CD4-positive, alpha-beta T cell treated with Interleukin-4 for 4 hours (primary cell): ENCODE data around the gene TNFAIP6.
"Not testable (repeated sequence)": the region's sequence is repeated elsewhere in the genome, so short reads cannot be mapped to it uniquely, and the experiment has no call there.

Experiments
- DNase-seq: peaks from one replicate; pipeline ENCODE4 v3.0.0-alpha.2; 2020

Gene TNFAIP6

DNA sequence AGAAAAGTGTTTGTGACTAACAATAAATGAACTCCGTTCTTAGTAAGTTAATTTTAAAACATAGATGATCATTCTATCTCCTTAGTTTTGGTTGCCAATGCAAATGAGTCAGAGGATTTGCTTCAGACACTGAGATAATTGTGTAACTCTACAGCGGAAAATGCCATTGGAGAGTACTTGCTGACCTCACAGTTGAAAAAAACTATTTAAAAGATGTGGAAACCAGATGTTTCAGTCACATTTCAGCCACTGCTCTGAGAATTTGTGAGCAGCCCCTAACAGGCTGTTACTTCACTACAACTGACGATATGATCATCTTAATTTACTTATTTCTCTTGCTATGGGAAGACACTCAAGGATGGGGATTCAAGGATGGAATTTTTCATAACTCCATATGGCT, at the start of gene TNFAIP6:
Gene TNFAIP6, plus strand, starts transcription at position 234 of the 400 bp plus-strand sequence. Its CDS starts 75 bp downstream, at position 309.
- DNase-seq = no peak

GRCh38 chr2:151310313-151310712, 47.1 kb upstream of the TNFAIP6 start:
- not testable (repeated sequence) for DNase-seq

GRCh38 chr2:151312440-151312839, 45.0 kb upstream of the TNFAIP6 start:
- DNase-seq = not testable (repeated sequence)

GRCh38 chr2:151315381-151315903, 42.0 kb upstream of the TNFAIP6 start:
- DNase-seq = no peak

DNA sequence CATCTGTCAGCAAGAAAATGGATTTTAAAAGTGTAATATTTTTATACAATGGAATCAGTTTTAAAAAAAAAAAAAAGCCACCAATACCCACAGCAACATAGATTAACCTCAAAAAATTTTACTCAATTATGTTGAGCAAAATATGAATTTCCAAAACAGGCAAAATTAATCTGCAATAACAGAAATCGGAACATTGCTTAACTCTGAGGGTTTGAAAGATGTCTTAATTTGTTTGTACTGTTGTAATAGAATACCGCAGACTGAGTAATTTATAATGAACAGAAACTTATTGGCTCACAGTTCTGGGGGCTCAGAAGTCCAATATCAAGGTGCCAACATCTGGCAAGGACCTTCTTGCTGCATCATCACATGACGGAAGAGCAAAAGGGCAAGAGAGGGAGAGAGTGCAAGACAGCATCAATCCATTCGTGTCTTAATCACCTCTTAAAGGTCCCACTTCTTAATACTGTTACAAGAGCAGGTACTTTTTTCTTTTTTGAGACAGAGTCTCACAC, 31.8 kb upstream of the TNFAIP6 start:
- no peak for DNase-seq

DNA sequence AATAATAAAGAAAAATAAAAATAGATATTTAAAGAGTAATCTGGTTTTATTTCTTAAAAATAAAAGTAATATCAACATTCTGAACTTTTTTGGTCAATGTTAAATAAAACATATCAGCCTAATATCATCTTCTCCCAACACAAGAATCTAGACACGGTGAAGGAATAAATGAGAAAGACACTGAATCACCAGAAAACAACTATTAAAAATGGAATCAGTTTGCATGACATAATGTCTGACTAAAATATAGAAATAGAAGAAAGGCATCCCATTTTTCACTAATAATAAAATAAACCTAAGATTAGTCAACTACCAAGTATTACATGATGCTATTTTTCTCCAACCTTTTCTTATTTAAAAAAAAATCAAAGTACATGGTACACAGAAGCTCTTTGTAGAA, 30.8 kb upstream of the TNFAIP6 start:
- DNase-seq = no peak

DNA sequence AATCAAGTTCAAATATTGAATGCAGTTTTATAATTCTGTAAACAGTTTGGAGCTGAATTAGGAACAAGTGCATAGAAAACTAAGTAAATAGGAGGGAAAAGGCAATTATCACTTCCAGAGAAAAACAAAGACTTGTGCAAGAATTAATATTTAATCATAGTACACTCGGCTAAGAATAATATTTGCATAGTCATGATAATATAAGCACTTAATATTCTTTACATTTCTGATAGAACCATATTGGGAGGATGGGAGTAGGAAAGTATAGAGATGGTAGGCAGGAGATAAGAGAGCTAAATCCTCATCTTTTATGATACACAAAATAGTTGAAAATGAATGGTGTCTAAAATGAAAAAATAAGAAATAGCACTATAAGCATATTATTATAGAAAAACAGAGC, 27.4 kb upstream of the TNFAIP6 start:
- no peak for DNase-seq

- DNase-seq = no peak
Observed at GRCh38 chr2:151333083-151333482, 24.3 kb upstream of the TNFAIP6 start.

- DNase-seq = no peak
Observed at GRCh38 chr2:151334082-151334815, 23.1 kb upstream of the TNFAIP6 start.

DNA sequence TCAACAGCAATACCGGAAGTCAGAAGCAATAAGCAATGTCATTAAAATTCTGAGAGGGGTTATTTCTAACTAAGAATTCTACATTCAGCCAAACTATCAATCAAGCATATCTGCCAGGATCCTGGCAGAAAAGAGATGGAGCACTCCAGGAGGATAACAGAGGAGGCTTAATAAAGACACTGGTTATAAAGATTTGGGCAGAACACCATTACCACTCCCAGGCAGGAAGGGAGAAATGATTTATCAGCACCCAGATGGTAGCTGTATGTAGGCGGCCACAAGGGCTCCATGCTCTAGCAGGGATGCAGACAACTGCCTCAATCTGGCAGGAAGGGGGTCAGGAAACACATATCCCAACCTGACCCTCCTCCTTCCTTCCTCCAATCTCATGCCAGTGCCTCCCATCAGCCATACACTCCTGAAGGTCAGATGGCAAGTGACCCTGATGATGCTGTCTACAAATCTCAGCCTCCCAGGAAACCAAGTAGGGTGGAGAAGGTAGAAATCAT, 20.5 kb upstream of the TNFAIP6 start:
- DNase-seq = no peak

- no peak for DNase-seq
Observed at GRCh38 chr2:151337643-151338042, 19.7 kb upstream of the TNFAIP6 start.

DNA sequence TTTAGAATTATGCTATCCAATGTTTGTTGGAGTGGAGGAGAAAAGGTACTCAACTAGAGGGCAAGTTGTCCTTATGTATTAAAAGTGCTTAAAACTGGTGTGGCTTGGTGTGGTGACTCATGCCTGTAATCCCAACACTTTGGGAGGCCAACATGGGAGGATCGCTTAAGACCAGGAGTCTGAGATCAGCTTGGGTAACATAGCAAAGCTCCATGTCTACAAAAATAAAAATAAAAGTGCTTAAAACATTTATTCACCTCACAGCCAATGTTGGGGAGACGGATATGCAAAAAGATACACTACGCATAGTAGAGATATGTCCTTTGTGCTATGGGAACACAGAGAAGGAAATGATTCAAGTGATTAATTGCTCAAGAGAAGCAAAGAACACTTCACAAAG, 19.3 kb upstream of the TNFAIP6 start:
- no peak for DNase-seq

GRCh38 chr2:151343073-151343472, 14.3 kb upstream of the TNFAIP6 start:
- DNase-seq = no peak

- DNase-seq = not testable (repeated sequence)
Observed at GRCh38 chr2:151344191-151344590, 13.2 kb upstream of the TNFAIP6 start.

DNA sequence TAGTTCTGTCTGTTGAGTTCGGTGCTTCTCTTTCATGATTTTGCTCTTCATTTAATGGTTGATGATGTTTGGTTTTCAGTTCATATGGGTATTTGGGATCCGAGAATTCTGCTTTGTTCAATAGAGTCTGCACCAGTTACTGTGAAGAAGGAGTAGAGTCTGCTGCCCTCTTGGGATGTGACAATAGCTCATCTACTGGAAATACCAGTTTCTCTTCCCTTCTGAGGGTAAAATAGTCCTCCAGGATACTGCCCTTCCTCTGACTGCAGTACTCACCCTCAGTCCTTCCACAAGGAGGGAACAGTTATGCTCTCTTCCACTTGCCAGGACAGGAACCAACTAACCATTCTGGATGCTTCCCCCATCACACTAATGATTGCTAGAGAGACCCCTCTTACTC, 12.5 kb upstream of the TNFAIP6 start:
- no peak for DNase-seq

DNA sequence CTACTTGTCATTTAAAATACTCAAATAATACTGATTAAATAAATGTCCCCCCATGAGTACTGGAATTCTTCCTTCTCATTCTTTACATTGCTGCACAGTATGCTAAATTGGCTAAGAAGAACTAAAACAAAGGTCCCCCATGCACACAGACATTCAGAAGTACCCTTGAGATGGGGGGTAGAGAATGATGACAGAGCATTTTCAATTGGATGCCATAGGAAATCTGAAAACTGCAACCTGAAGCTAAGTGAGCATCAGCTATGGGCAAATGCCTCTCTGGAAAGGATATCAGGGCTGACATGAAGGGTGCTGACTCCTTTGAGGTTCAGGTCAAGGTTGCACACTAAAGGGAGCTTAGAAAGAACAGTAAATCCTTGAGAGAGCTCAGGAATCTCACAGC, 10.1 kb upstream of the TNFAIP6 start:
- DNase-seq = no peak

- DNase-seq = no peak
Observed at GRCh38 chr2:151347906-151348305, 9.5 kb upstream of the TNFAIP6 start.

DNA sequence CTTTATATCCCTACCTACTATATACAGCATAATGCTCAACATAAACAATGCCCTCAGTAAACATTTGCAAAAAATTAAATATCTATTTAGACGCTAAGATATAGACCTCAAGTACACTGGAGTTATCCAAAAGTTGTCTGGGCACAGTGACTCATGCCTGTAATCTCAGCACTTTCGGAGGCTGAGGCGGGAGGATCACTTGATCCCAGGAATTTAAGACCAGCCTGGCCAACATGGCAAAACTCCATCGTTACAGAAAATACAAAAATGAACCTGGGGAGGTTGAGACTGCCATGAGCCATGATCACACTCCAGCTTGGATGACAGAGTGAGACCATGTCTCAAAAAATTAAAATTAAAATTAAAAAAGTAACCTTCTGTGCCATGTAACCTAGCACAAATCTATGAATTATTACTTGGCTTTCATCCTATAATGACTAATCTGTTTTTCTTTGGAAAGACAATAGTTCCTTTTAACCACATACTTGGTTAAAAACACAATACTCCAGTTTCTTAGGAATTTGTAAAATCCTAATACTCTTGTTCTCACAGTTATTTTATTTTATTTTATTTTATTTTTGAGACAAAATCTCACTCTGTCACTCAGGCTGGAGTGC, 6.7 kb upstream of the TNFAIP6 start:
- no peak for DNase-seq

DNA sequence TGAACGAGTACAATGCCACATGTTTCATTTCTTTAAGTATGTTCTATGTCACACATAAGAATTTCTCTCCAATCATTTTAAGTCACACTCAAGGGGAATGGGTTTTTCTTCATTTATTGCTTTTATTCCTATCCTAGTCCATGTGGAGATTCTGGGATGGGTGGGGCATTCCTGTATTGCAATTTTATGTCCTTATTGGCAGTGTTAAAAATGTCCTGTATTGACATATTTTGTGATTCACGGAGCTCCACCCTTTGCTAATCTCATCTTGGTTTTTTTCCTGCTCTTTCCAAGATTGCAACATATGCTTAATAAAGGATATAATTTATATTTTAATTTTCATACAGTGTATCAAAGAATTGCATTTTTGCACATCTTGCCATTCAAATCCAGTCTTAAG, 3.4 kb upstream of the TNFAIP6 start:
- DNase-seq = no peak

DNA sequence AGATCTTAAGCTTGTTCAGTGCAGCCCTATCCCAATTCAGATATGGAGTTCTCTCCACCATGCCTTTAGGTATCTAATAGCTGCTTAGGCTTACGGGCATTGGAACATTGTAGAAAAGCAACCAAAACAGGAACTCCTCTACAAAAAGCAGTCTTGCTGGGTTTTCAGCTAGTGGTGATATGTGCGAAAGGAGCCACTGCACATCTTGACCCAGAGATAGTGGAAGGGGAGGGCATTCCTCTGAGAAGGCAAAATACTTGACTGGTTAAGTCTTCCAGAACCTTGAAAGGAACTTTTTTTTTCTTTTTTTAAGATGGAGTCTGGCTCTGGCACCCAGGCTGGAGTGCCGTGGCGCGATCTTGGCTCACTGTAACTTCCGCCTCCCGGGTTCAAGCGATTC, 2.6 kb upstream of the TNFAIP6 start:
- no peak for DNase-seq

- DNase-seq = no peak
Observed at GRCh38 chr2:151358166-151358970, 976 bp downstream of the TNFAIP6 start.

- DNase-seq = no peak
Observed at GRCh38 chr2:151359768-151360461, 2.5 kb downstream of the TNFAIP6 start.
